NCI-H2171 treated with DMSO at 0.1 percent for 48 hours (cell line): ENCODE data around the gene SHMT2.

Experiments
- DNase-seq: peaks from one replicate; lab custom pipeline; 2025; lab: John Stamatoyannopoulos, UW

SHMT2 gene

DNA sequence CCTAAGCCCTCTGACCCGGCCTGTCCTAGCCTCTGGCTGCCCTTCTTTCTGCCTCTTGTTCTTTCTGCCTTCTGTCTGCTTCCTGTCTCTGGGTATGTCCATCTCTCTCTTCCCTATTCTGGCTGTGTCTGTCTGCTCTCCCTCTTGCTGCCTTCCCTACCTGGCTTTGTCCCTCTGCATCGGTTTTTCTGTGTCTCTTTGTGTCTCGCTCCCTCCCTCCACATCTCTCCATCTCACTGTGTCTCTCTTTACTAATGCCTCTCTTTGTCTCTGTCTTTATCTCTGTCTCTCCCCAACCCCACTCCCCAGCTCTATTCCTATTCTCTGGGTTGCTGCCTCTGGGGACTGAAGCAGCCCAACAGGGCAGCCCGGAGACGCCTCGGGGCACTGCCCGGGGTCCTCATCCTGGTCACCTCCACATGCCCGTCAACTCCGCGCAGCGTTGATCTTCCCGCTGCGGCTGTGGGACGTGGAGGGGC, 10.1 kb downstream of the SHMT2 start:
- peak; percentile 68 for DNase-seq

DNA sequence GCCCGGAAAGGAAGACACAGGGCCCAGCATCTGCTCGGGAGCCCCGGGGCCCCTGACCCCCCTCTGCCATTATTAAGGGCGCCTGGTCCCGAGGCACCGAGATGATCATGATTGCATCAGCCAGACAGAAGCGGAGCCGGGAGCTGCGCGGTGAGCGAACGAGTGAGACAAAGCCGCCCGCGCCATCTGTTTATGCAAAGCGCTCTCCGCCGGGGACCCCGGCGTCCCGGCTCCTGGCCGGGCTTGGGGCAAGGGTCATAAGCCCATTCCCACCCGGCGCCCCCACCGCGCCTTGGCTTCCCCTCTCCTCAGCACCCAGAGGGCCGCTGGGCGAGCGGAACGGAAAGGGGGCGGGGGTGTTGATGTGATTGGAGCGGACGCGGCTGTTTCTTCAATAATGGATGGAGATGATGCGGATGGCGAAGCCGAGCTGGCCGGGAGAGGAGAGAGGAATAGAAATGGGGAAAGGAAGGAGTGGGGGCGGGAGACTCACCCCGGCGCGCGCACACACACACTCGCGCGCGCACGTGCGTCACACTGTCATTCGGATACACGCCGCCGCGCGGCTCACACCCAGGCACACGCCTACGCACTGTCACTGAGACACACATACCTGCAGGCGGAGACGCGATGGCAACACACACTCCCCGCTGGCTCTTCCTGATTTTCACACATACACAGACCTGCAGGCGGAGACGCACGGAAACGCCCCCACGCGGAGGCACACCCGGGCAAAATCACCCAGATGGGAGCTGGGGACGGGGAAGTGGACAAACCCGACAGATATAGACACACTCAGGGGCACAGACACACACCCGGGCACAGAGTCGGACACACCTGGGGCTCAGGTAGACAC, 10.8 kb downstream of the SHMT2 start:
- peak; percentile 89 for DNase-seq

DNA sequence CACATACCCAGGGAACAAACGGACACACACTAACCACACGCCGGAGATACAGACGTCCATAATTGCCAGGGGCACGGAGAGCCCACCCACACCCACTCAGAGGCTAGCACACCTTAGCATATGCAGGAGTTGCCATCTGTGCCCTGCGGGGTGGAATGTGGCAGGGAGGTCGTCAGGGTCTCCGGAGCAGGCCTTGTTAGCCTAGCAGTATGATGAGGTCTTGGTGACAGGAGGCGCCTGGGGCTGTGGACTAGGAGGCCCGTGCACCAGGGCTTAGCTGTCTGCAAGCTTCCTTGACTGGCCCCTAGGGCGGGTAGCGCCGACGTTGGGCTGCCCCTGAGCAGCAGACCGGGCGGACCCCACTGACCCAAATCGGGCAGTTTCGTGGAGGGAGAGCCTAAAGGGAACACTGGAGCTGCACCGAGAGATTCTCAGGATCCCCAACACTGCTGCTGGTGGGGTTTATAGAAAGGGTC, 11.5 kb downstream of the SHMT2 start:
- peak; percentile 75 for DNase-seq

DNA sequence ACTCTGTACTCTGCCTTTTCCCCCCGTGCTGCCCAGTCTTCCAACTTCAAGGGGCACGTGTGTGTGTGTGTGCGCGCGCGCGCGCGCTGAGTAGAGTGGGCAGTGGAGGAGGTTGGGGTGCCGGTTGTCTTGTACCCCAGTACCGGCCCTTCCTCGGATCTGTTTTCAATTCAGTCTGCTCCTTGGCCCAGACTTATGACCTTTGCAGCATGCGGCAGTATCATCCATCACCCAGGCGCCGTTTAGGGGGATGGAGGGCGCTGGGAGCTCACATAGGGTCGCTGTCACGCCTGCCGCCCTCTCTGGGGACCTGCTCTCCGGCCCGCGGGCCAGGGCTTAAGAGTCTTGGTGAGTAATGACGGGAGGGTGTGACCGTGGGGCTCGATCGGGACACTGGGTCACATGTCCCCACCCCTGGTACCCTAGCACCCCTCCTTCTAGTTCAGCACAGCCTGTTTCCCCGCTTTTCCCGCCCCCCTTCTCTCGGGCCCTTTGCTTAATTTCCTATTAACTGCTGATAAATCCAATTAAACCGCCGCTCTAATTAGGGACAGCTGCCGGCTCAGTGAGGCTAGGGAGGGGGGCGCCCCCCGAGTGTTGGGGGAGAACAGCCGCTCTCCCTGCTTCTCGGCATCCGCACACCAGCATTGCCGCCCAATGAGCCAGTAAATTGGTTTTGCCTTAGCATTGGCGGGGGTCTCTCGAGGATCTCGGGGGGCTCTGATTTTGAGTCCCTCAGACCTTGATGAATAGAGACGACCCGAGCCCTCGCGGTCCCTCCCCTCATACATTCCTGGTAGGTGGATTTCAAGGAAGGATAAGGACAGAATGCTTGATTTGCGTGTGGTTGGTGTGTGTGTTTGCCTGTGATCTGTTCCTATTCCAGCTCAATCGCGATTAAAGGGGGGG, 12.1 kb downstream of the SHMT2 start:
- peak; percentile 50 for DNase-seq

DNA sequence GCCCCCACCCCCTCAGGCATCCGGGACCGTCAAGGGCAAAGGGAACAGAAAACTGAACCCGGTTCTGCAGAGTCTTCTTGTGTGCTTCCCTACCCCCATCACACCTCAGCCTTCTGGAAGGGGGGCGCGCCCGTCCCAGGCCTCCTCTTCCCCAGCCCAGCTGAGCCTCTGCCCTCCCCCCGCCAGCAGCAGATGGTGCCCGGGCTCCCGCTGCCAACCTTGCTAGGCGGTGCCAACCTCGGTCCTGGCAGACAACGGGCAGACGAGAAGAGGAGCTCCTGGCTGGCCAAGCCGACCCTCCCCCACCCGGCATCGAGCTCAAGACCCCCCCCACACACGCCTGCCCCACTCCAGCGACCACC, 12.8 kb downstream of the SHMT2 start:
- DNase-seq, result peak; percentile 92

DNA sequence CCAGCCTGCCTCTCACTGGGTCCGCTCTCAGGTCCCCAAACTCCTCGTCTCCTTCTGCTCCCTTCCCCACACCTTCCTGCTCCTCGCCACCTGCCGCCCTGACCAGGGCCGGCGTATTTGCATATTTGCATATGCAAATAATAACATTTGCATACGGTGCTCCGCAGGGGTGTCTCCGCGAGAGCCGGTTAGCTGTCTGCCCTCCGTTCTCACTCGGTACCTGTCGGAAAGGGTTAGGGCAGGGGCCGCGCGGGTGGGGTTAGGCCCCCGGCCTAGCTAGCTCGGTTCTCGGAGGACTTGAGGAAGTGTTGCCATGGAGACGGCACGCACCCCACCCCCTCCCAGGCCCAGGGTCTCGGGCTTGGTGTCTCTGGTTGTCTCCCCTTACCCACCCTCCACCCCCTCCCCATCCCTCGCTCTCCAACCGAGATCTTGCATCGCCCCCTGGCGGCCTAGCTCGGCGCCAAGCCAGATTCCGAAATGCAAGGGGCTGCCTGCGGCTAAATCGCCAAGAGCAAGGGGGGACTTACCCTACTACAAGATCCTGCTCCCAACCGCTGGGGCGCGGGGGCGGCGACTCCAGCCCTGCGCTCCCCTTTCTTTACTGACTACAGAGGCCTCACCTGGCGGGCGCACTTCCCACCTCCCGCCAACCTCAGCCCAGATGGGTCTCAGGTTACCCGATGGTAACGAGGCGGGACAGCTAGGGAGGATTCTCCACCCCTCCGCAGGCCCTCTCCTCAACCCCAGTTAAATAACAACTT, 13.4 kb downstream of the SHMT2 start:
- peak; percentile 96 for DNase-seq

DNA sequence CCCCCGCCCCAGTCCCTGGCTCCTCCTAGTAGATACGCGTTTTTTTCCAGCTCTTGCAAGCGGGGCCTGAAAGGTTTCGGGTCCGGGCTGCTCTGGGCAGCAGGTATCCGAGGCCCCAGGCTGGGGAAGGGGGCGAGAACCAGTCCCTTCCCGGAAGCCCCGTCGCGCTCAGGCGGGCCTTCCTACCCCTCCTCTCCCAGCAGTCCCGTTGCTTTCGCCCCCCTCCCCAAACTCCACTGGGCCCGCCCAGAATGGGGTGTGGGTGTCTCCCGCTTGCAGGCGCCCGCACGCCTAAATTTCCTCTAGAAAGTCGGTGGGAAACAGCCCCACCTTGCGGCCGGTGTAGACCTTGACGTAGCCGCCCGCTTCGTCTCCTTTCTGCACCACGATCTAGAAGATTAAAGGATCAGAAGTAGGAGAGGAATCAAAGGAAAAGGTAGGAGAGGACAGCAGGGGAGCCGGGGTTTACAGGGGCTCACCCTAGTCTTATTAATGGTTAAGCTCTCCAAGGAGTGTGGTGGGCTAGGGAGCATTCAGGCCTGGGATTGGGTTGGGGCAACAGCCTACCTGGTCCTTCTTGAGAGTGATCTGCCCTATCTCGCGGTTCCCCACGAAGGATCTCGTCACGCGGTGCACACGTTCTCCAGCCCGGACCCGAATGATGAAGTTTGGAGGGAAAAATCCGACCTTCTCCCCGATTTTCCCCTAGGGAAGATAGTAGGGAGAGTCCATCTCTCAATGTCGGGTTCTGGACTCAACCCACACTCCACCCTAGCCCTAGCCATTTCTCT, 14.2 kb downstream of the SHMT2 start:
- DNase-seq, result peak; percentile 85

DNA sequence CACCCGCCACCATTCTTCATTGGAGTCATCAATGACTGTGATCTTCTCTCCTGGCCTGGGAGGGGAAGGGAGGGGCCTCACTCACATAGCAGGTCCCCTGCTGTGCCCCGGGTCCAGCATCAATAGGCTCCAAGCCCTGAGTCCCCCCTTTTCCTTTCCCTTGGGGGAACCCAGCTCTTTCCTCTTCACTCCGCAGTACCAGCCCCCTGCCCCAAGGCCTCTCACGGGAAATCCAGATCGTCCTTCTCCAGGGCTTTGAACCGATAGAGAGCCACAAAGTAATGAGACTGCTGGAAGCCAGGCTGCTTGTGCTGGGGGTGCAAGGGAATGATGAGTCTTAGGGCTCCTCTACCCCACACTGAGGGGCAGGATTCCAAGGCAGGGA, 14.8 kb downstream of the SHMT2 start:
- no peak for DNase-seq

DNA sequence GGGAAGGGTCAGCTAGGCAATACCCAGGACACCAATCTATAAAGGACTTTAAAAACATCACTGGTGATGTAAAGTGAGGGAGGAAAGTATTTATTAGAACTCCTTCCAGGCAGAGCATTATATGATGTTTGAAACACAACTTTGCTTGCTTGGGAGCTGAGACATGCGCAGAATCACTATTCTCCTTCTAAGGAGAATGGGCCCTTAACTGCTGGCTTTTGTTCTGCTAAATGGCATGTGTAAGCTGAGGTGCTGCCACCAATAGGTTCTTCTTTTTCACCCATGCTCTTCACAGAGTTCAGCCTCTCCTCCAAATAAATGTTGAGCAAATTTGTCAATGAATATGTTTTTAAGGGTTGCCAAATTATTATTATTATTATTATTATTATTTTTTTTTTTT, 17.5 kb downstream of the SHMT2 start:
- no peak for DNase-seq

DNA sequence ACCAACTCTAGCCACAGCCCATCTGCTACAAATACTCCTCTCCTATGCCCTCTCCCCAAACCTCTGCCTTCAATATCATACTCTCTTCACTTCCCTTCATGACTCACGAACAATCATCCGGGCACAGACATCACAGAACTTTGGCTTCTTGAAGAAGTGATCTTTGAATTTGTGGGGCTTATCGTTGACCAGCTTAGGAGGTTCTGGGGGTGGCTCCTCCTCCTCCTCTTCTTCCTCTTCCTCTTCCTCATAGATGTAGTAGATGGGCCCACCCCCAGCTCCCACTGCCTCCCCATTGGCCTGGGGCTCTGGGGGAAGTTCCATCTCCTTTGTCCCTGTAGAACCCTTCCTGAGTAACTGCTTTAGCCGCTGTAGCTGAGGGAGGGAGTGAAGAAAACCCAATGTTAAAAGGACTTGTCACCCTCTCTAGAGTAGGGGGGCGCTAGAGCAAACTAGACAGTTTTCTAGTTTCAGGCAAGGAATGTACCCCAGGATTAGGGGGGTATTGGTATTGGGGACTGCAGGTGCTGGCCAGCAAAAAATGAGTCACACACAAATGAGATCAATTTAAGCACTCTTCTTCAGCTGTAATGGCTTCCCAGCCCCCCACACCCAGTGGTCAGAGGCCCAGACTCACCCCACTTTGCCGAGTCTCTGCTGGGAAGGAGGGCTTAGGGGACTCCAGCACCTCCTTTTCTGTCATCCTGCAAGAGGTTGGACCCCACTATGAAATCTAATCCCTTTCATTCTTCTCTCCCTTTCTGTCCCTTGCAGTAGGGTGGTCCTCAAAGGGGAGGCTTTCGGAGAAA, 19.6 kb downstream of the SHMT2 start:
- no peak for DNase-seq

DNA sequence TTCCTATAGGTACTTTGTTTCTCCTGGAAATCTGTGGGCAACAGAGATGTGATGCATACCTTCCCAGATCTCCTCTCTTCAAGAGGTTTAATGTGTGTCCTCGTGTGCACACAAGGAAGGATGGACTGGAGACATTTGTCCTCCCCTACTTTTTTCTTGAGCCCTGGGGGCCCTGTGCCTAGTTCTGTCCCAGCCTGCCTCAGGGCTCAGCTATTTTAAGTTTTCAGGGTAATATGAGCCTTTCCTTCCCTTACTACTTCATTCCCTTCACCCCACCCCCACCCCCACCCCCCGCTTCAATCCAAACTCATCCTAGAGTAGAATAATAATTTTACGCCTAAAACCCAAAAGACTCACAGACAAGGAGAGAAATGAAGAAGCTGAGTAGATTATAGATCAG, 21.0 kb downstream of the SHMT2 start:
- no peak for DNase-seq

DNA sequence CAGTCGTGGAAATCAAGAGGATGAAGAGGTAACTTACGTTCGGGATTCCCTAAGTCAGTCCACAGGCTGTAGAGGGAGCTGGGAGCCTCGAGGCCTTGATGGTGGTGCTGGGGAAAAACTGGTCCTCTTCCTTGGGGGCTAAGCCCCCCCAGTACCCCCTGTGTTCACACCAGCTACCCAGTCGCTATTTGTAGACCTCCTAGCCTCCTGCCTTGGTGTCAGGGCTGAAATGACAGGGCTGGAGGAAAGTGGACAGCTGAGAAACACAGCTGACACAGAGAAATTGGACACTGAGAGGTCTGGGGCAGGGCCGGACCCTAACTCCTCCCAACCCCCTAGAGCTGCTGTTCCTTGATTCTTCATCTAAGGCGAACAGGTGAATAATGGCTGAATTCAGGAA, 21.4 kb downstream of the SHMT2 start, which contains the start of gene STAC3:
Gene STAC3 (minus strand): TSS at position 232 of the 400 bp plus-strand sequence. CDS start 1,551 bp downstream, outside the sequence.
- DNase-seq, result no peak

DNA sequence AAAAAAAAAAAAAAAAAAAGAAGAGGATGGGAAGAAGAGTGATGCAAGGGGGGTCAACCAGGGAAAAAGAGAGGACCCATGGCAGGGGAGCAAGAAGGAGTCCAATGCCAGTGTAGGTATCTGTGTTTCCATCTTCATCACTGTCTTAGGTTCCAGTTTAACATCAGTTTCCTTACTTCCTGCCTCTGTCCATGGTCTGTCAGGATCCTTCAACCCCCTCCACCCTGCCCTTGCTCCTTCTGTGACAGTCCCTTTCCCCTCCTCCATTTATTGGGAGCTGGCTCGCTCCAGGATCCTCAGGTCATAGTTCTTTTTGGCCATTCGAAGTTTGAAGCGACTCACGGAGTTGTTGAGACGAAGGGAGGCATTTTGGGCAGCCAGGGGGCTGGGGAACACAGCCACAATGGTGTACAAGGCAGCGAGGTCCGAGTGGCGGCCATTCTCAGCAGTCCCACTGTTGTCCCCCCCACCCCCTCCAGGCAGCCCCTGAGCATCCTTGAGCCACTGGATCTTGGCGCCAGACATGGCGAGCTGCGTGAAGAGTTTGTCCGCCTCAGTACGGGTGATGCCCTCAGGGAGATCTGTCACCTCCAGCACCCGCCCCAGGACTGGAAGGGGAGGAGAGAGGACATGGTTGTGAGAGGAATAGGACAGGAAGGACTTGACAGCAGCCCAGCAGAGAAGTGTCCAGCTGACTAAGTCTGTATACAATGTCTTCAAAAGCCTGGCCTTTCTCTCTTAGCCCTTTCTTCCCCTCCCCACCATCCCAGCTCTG, 25.2 kb downstream of the SHMT2 start:
- no peak for DNase-seq

DNA sequence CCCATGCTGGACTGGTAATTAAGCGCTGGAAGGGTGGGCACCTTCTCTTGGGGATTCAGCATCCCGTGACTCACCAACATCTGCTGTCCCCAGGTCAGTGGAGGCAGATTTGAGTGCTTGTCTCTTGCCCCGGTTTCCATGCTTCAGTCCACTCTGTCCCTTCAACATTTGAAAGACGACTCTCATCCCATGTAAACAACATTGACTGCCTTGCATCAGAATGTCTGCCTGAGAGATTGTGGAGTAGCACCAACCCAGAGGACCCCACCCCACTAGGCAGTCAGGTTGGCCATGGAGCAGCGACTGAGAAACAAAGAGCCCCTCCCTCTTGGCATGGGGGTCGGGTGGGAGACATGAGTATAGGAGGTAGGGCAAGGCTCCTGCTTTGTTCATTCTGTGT, 26.4 kb downstream of the SHMT2 start:
- DNase-seq, result no peak

DNA sequence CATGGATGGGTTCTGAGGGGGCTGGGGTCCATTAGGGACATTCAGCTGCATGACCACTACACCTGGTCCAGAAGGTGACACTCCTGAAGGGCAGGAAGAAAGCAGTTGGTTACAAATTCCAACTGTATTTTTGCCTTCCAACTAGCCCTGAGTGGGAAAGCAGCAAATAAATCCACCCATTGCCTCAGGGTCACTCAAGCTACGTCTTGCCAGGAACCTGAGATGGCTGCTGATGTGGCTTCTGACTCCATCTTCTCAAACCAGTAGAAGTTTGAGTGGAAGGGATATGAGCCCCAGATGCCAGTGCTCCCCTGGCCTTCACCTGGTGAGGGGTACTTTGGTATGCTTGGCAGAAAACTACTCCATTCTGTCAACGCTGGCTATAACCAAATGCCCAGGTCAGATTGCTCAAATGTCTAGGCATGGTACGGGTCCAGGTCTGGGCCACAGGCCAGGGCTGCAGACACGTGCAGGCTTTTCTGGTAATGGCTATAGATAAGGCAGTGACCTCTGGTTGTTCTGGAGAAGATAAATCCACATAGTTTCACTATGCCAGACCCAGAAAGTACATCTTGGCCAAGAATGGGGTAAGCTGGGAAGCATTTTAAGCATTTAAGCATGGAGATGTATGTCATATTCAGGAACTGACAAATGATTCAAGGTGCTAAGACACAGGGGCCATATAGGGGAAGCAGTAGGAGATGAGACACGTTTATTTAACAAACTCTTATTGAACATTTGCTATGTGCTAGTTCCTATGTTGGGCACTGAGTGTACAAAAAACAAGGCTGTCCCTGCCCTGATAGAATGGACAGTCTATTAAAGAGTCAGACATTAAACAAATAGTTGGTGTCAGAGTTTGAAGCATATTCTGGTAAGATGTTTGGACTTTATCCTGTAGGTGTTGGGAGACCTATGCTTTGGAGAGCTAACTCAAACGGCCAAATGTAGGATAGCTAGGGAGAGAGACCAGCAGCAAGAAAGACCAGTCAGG, 29.8 kb downstream of the SHMT2 start:
- no peak for DNase-seq

DNA sequence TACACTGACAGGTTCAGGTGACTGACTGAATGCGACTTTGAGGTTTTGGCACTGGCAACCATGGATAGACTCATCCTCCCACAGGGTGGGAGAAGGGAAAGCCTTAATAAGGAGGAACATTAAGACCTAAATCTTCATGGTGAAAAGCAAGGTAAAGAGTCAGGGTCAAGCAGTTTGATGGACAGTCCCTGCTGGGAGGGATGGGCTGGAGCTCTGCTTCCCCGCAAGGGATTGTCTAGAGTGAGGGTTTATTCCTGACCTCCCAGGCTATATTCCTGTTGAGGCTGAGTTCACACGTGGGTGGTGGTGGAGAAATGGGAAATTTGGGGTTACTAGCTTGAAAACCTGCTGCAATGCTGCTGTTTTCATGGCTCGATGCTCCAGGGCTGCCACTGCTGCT, 30.9 kb downstream of the SHMT2 start:
- DNase-seq, result no peak

DNA sequence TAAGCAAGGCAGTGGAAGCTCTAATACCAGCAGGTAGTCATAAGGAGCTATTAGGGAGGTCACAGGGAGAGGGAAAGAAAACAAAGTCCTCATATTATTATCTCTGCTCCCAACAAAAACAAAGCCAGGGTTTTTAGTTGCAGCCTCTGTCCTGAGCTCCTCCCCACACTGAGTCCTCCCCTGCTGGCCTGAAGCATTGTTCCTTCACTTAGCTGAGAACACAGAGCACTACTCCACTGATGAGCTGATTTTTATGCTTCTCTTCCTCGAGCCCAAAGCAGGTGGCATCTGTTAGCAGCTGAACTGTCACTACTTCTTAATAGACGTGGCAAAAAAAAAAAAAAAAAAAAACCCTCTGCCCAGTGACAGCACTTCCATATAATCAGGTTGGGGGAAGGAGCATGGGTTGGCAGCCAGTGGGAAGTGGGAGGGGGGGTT, 31.9 kb downstream of the SHMT2 start:
- peak; percentile 93 for DNase-seq
